A204.1 (cell line): Measurements from ENCODE around the gene TTC28.
"Not testable (repeated sequence)": the region's sequence is repeated elsewhere in the genome, so short reads cannot be mapped to it uniquely, and the experiment has no call there.

Experiments used
- FAIRE-seq: peaks from 2 replicates; lab custom pipeline; 2012; peaks lifted over from hg19 to GRCh38; lab: Jason Lieb, UNC

The TTC28 gene

DNA sequence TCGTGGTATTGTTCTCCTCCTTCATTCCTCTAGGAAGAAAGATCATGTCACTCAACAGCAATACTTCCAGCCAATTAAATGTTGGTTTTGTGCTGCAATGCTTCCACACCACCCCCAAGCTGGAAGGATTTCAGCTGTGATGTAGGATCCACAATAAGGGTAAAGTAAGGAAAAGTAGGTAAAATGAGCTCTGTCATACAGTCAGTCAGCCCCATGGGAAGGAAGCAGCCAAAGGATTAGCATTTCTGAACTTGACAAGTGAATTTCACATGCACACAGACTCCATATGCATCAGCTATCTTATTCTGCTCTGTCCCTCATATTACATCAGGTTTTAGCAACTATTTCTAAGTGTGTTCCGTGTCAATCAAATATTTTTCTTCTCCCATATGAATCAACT lies 197.9 kb downstream of the TTC28 start:
- FAIRE-seq, result no peak

DNA sequence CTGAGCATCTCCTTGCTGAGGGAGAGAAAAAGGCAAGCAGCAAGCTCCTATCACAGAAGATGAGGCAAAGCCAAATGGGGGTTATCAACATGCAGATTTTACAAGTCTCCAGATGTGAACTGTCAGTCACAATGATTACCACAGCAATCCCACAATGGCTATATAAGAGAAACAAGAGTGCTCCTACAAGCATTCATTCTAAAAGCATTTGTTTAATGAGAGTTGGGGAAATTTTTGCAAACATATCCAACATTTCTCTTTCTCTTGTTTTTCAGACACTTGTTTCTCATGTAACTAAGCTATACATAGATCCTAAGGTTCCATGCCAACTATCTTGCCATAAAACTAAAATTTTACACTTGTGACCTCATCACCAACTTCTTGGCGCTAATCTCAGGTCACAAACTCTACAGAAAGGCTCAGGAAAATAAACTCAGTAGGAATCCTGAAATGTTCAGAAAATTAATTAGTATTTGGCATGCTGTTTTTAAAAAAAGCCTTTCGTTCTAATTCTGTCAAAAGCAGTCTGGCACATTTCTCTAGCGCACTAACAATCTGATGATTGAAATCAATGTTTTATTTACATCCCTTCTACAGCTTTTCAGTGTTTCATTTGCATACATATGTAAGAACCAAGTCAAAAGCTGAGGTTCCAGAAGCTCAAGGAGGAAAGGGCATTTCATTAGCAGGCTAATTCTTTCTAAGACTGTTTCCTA lies 199.5 kb downstream of the TTC28 start:
- FAIRE-seq, result no peak

DNA sequence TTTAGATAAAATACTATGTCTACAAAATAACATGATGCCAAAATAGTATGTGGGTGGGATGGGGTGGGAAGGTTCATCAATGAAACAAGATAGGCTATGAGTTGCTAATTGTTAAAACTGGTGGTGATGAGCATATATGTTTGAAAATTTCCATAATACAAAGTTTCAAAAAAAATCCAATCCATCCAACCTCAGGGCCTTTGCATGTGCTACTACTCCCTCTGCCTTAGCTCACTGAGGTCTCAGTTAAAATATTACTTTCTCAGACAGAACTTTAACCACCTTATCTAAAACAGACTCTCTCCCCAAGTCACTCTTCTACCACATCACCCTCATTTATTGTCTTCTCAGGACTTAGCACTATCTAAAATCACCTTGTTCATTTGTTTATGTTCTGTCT lies 201.1 kb downstream of the TTC28 start:
- FAIRE-seq, result no peak

DNA sequence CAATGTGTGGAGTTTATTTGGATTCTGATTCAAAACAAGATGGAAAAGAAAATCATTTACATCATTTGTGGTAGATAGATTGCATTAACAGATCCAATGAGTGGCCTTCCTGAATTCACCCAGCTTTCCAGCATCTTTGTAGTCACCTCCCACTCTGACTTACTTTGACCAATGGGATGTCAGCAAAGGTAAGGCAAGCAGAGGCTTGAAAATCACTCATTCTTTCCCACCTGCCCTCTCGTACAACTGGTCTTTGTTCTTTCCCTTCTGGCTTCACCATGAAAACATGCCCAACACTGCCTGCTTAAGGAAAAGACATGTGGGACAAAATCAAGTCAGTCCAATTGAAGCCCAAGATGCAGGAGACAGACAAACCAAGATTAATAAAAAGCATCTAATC lies 202.1 kb downstream of the TTC28 start:
- FAIRE-seq, result no peak

DNA sequence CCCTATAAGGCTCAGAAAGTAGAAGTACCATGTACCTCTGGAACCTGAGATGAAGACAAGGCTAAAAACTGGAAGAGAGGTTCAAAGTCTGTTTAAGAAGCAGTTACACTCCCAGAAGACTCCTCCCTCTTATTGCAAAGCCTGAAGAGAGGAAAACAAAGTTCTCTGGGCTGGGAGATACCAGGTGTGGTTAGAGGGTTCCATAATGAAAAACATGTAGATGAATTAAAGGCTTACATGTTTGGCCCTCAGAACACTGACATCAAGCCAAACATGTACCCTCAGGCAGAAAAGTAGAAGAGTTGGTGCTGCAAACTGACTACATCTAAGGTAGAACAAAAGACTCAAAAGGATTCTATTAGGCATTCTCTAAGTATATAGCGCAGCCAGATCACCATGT lies 205.3 kb downstream of the TTC28 start:
- FAIRE-seq, result no peak

DNA sequence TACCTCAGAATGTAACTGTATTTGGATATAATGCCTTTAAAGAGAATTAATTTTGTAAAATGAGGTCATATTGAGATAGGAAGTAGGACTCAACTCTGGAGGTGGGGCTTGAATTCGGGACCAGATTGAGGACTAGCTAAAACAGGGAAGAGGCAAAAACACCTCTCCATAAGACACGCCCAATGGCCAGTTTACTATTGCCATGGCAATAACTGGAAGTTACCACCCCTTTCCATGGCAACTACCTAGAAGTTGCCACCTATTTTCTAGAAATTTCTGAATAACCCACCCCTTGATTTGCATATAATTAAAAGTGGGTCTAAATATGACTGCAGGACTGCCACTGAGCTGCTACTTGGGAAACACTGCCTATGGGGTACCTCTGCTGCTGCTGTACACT lies 206.4 kb downstream of the TTC28 start:
- FAIRE-seq, result no peak

DNA sequence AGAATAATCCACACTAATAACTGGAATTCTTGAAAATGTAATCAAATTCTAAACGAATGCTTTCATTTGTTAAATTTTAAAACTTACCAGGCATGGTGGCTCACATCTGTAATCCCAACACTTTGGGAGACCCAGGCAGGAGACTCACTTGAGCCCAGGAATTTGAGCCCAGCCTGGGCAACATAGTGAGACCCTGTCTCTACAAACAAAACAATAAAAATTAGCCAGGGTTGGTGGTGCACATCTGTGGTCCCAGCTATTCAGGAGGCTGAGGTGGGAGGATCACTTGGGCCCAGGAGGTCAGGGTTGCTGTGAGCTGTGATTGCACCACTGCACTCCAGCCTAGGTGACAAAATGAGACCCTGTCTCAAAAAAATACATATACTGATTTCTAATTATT lies 212.6 kb downstream of the TTC28 start:
- FAIRE-seq, result not testable (repeated sequence)

DNA sequence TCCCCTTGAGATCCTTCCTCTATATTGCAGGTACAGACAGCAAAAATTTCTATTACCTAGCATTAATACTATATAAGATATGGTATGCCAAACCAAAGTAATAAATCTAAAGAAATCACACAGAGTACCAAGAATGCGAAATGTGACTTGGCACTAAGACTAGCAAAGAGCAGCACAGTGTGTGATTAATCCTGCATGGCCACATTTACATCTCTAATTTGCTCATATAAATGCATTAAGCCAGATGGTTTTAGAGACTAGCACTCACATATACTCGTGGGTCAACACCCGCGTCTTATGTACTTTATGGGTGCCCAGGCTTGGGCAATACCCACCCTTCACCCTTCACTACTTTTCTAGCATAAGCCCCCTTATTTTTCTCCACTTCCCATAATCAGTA lies 213.2 kb downstream of the TTC28 start:
- FAIRE-seq, result no peak

DNA sequence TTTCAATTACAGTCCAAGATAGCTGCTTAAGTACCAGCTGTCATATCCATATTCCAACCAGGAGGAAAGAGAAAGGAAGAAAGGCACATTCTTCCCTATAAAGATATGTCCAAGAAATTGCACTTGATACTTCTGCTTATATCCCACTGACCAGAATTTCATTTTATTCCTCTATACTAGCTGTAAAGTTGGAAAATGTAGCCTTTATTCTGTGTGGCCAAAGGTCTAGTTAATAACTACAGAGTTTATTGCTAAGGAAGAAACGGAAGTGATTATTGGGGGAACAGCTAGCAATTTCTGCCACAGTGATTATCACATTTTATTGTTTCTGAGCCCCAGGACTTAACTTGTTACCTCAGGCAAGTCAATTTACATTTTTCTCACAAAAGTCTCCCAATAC lies 213.8 kb downstream of the TTC28 start:
- FAIRE-seq, result no peak

DNA sequence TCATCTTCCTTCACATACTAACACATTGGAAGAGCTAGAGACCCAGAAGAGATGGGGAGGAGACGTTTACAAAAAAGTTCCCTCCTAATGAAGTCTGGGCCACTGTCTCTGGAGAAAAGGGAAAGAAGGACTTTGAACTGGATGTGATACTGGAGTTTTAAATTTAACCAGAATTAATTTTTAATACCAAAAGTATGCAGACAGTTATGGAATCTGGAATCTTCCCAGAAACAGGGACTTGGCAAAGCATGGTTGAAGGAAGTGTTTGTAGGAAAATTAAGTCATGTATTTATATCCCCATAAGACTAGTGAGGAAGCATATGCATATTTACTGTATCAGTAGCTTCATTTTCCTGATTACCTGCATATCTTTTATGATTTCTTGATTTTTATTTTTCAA lies 215.5 kb downstream of the TTC28 start:
- FAIRE-seq, result no peak

DNA sequence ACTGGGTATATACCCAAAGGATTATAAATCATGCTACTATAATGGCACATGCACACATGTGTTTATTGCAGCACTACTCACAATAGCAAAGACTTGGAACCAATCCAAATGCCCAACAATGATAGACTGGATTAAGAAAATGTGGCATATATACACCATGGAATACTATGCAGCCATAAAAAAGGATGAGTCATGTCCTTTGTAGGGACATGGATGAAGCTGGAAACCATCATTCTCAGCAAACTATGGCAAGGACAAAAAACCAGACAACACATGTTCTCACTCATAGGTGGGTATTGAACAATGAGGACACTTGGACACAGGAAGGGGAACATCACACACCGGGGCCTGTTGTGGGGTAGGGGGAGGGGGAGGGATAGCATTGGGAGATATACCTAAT lies 216.2 kb downstream of the TTC28 start:
- not testable (repeated sequence) for FAIRE-seq

DNA sequence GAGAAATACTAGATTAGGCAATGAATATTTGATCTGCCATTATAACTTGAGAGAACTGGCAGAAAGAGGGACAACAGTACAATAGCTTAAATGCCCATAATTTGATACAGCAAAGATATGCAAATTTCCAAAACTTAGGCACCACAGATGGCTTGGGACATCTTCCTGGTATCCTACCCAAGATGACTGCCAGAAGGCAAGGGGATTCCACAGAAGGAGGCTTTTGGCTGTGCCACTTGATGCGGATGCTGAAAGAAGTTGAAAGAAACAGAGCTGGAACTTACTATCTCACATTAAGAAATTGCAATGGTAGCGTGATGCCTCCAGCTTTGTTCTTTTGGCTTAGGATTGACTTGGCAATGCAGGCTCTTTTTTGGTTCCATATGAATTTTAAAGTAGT lies 216.7 kb downstream of the TTC28 start:
- no peak for FAIRE-seq

DNA sequence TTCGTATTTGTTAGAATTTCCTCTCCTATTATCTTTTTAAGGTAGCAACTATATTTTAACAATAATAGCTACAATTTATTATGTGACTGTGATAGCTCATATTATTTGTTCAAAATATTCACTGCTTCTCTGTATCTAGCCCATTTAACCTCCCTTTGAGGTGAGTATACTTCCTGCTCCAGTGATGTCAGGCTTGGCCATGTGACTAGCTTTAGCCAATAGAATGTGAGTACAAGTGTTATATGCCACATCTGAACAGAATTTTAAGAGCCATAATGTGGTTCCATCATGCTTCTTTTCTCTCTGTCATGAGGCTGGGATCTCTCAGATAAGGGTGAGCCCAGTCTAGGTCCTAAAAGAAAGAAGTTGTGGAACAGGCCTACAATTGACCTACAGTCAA lies 217.6 kb downstream of the TTC28 start:
- FAIRE-seq, result no peak

DNA sequence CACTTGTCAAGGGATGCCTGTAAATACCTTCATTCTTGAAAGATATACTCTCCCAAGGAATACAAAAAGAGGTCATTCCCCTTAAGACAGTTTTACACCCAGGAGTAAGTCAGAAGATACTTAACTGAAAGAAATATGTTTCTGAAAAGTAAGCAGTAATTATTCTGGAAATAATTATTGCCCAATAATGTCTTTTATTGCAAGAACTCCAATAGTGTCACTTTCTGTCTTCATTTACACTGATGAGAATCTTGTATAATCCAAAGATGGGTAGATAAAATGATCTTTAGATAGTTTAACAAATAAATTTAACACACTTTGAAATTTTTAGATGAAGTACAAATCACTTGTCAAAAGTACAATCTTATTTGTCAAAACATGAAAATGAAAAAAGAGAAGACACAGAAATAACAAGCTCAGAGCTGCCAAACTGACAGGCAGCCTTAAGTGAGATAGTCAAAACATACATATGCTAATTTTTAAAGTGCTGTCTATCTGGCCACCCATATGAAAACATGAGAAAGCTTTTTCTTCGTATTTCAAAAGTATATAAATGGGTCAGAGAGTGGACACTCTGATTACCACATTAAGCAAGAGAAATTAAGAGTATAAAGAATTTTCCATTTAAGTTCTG lies 225.1 kb downstream of the TTC28 start:
- no peak for FAIRE-seq

DNA sequence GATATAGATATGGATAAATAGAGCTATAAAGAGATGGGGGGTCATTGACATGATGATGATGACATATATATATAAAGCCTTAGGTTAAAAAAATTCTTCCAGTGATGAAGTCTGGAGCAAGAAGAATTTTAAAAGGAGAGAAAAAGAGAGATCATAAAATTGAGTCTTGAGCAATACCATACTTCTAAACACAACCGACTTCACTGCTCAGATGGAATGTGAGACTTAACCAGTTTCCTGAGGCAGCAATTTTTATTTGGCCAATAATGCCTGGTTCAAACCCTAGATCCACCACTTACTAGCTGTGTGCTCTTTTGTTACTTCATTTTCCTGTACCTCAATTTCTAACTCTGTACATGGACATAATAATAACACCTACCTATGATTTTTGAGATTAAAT lies 229.5 kb downstream of the TTC28 start:
- FAIRE-seq, result no peak

DNA sequence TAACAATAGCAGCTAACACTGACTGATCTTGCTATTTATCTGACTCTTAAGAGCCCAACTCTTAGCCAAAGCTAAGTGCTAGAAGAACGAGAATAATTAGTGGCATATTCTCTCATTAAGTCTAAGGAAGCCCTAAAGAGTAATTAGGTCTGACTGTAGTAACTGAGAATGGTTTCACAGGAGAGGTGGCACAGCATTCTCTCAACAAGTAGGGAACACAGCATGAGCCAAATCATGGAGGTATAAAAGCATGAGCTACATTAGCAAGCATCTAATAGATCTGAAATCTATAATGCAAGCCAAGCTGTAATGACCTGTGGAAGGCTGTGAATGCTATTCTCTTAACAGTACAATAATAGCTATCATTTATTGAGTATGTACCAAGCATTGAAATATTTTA lies 230.6 kb downstream of the TTC28 start:
- FAIRE-seq, result no peak

DNA sequence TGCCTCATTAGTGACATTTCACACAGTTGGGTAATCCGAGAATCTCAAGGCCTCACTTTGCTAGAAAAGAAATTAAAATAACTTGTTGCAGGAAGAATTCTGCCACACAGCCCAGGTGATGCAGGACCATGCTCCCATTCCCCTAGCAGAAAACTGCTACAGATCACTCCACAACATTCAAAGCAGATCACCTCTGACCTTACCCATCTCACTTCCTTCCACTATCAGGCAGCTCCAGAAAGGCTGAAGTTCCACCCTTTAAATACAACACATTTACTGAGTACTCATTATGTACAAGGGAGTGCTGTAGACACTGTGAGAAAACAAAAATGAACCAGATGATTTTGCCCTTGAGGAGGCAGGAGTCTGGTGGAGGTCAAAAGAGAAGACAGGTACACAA lies 231.0 kb downstream of the TTC28 start:
- FAIRE-seq, result no peak

DNA sequence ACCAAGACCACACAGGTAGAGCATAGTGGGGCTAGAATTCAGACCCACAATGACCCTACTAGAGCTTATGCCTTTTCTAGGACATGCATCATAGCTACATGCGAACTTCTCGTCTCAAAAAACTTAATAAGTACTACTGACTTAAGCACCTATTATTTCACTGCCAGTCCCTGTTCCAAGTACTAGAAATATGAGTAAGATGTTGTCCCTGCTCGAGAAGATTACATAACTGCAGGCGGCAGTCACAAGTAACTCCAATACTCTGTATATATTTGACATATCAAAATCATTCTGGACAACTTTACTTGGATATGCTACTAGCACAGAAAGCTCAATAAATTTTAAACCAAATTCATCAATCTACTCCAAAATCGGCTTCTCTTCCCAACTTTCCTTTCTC lies 235.0 kb downstream of the TTC28 start:
- no peak for FAIRE-seq

DNA sequence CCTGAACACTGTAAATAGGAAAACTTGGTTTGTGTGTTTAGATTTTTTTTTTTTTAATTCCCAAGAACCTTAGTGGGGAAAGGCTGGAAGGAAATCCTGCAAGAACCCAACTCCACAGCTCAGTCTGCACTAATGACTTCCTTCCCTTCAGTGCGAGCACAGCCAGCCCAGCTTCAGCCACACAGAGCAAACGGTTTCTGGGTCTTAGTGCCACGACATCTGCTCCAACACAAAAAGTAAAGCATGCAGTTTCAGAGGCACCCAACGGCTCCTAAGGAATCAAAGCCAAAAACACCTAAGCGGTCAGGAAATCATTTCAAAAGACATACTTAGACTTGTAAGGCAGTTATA lies 236.1 kb downstream of the TTC28 start:
- FAIRE-seq, result peak; percentile 6

DNA sequence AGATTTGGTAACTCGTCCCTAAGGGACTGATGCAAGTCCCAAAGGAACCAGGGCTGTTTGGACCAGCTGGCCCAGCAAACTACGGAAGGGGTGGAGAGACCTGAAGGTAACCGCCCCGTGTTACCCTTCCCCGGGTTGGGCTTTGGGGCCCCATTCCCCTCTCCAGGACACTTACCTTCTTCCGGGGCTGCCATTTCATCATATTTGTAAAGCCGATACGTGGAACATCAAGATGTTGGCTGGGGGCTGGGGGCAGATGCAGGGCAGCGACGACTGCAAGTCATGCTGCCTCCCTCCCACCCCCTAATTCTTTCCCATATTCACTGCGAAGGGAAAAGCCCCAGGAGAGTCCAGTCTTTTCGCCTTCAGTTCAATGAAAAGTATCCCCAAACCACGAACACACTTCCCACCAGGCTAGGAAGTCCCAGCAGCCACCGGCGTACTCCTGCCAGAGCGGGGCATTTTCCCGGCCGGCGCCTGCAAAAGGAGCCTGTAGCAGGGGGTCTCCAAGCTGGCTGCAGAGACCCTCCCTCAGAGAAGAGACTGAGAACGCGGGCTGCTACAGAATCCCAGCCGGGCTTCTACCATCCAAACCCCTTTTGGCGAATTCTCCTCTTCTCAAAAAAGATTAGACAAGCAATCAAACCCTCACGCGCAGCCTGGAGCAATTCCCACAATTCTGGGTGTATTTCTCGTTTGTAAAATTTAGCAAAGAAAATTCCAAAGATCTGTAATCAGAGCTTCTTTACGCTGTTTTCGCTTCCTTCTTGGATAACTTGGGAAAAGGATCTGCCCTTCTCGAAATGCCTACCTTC lies 236.7 kb downstream of the TTC28 start:
- no peak for FAIRE-seq

DNA sequence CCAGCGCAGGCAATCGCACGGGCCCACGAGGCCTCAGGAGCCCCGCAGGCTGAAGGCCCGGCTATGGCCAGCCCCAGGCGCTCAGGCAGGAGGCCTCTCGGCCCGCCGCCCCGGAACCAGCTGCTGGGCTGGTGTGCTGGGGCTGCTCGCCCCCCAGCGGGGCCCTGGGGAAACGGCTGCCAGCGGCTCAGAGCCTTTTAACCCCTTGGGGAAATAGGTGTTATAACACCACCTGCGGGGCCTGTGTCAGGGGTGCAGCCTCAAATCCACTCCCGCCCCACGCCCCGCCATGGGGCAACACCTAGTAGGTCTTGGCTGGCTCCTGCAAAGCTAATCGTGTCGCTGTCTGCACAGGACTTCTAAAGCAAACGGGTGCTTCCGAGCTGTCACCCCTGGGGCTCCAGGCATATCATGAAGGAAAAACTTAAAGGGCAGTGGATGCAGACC lies 237.4 kb downstream of the TTC28 start:
- FAIRE-seq, result no peak

DNA sequence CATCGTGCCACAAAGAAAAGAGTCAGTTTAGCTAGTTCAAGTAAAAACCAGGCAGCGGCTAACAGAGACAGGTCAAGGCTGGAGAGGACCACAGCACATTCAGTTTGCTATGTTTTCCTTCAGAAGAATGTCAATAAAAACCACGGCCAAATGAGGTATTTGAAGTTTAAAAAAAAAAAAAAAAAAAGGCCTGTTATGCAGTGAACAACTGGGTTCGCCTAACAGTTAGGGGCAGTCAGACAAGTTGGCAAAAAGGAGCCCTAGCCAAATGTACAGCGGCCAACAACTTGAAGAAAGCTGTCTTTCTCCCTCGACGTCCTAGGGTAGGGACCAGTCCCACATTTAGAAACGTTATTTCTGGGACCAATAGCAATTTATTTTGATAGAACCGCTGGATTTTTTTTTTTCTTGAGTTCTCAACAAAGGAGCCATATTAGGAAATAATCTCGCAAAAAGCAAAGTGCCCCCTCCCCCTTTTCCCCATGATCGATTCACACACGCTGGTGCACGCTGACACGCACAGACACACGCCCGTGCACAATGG lies 237.8 kb downstream of the TTC28 start:
- no peak for FAIRE-seq
